HEK293 (cell line): Measurements from ENCODE around the gene ADCY1.

Source experiments
- CTCF ChIA-PET: fragments of 350-600 bp; formaldehyde crosslinking; extraction: SDS; loops from one replicate; lab custom pipeline; 2021; ENCODE audit warnings: antibody characterized with exemption; lab: Yijun Ruan, JAX
- POLR2A ChIA-PET: fragments of 300-600 bp; formaldehyde crosslinking; extraction: SDS; loops from one replicate; lab custom pipeline; 2020; ENCODE audit warnings: antibody characterized with exemption, inconsistent platforms; lab: Yijun Ruan, JAX
- H3K27ac ChIP-seq: fragments of 200-500 bp; sonication (Bioruptor generic); 2 replicates; pipeline ENCODE4 v1.5.1; 2014; ENCODE audit warnings: low read depth, low read length, control low read depth, inconsistent platforms; ENCODE audit errors: extremely low read depth
- H3K36me3 ChIP-seq, 2 experiments: fragments of 200-500 bp in 1 of 2; sonication (Bioruptor generic) in 1 of 2; 1 replicate in 1 of 2; 2 replicates in 1 of 2; pipeline ENCODE4 v1.5.1; 2014 to 2017; ENCODE audit warnings: inconsistent platforms in 2 of 2, low read length in 2 of 2; ENCODE audit not compliant: control insufficient read depth in 2 of 2, insufficient read depth in 1 of 2
- H3K4me1 ChIP-seq: fragments of 200-500 bp; sonication (Bioruptor generic); 2 replicates; pipeline ENCODE4 v1.5.1; 2014; ENCODE audit warnings: mild to moderate bottlenecking, low read length, inconsistent platforms; ENCODE audit not compliant: control insufficient read depth, insufficient read depth
- H3K4me3 ChIP-seq: 2 replicates; pipeline ENCODE4 v1.5.1; 2011; ENCODE audit warnings: low read depth, mild to moderate bottlenecking, control low read depth, low read length, moderate library complexity
- H3K9me3 ChIP-seq: fragments of 200-500 bp; sonication (Bioruptor generic); 2 replicates; pipeline ENCODE4 v1.5.1; 2014; ENCODE audit warnings: low read depth, low read length, inconsistent platforms; ENCODE audit not compliant: control insufficient read depth, insufficient read depth
- ELK4 ChIP-seq: IDR thresholded peaks from 2 replicates; pipeline ENCODE4 v1.6.1; 2011; ENCODE audit warnings: mild to moderate bottlenecking, low read depth, low read length, borderline replicate concordance
- GLIS2 ChIP-seq: fragments of 450-650 bp; formaldehyde crosslinking; IDR thresholded peaks from 2 replicates; pipeline ENCODE4 v1.5.1; 2016; ENCODE audit warnings: missing biosample characterization, missing genetic modification characterization
- PRDM2 ChIP-seq: fragments of 450-650 bp; formaldehyde crosslinking; IDR thresholded peaks from 2 replicates; pipeline ENCODE4 v1.5.1; 2016; ENCODE audit warnings: missing biosample characterization, missing genetic modification characterization, borderline replicate concordance
- SALL2 ChIP-seq: fragments of 450-650 bp; formaldehyde crosslinking; IDR thresholded peaks from 2 replicates; pipeline ENCODE4 v1.5.0; 2017; ENCODE audit warnings: missing biosample characterization, mild to moderate bottlenecking, missing genetic modification characterization, borderline replicate concordance
- WT1 ChIP-seq: fragments of 450-650 bp; formaldehyde crosslinking; IDR thresholded peaks from 2 replicates; pipeline ENCODE4 v1.5.1; 2016; ENCODE audit warnings: missing biosample characterization, missing genetic modification characterization
- ZBTB1 ChIP-seq: fragments of 450-650 bp; formaldehyde crosslinking; IDR thresholded peaks from 2 replicates; pipeline ENCODE4 v1.5.1; 2016; ENCODE audit warnings: missing biosample characterization, missing genetic modification characterization
- ZBTB49 ChIP-seq: fragments of 450-650 bp; formaldehyde crosslinking; IDR thresholded peaks from 2 replicates; pipeline ENCODE4 v1.5.1; 2016; ENCODE audit warnings: missing biosample characterization, missing genetic modification characterization, low read depth
- ZEB2 ChIP-seq: fragments of 450-650 bp; formaldehyde crosslinking; IDR thresholded peaks from 2 replicates; pipeline ENCODE4 v1.5.1; 2016; ENCODE audit warnings: missing biosample characterization, missing genetic modification characterization
- ZNF157 ChIP-seq: fragments of 450-650 bp; formaldehyde crosslinking; IDR thresholded peaks from 2 replicates; pipeline ENCODE4 v1.5.1; 2016; ENCODE audit warnings: missing biosample characterization, missing genetic modification characterization
- ZNF16 ChIP-seq: fragments of 450-650 bp; formaldehyde crosslinking; IDR thresholded peaks from 2 replicates; pipeline ENCODE4 v1.5.1; 2016; ENCODE audit warnings: low read depth, missing biosample characterization, missing genetic modification characterization
- ZNF18 ChIP-seq: fragments of 450-650 bp; formaldehyde crosslinking; IDR thresholded peaks from 2 replicates; pipeline ENCODE4 v1.5.1; 2016; ENCODE audit warnings: missing biosample characterization, missing genetic modification characterization
- ZNF24 ChIP-seq: fragments of 450-650 bp; formaldehyde crosslinking; IDR thresholded peaks from 2 replicates; pipeline ENCODE4 v1.5.1; 2016; ENCODE audit warnings: missing biosample characterization, missing genetic modification characterization
- ZNF335 ChIP-seq: fragments of 450-650 bp; formaldehyde crosslinking; conservative IDR thresholded peaks from 2 replicates; pipeline ENCODE4 v1.5.1; 2016; ENCODE audit warnings: missing biosample characterization, missing genetic modification characterization
- ZNF404 ChIP-seq: fragments of 450-650 bp; formaldehyde crosslinking; IDR thresholded peaks from 2 replicates; pipeline ENCODE4 v1.5.1; 2017; ENCODE audit warnings: missing biosample characterization, missing genetic modification characterization
- ZNF433 ChIP-seq: fragments of 450-650 bp; formaldehyde crosslinking; IDR thresholded peaks from 2 replicates; pipeline ENCODE4 v1.5.1; 2016; ENCODE audit warnings: missing biosample characterization, missing genetic modification characterization, low read depth
- ZNF473 ChIP-seq: fragments of 450-650 bp; formaldehyde crosslinking; IDR thresholded peaks from 2 replicates; pipeline ENCODE4 v1.5.1; 2017; ENCODE audit warnings: missing biosample characterization, missing genetic modification characterization
- ZNF555 ChIP-seq: fragments of 450-650 bp; formaldehyde crosslinking; conservative IDR thresholded peaks from 2 replicates; pipeline ENCODE4 v1.5.1; 2017; ENCODE audit warnings: missing biosample characterization, mild to moderate bottlenecking, missing genetic modification characterization, inconsistent platforms
- ZNF621 ChIP-seq: fragments of 450-650 bp; formaldehyde crosslinking; IDR thresholded peaks from 2 replicates; pipeline ENCODE4 v1.5.1; 2017; ENCODE audit warnings: missing biosample characterization, missing genetic modification characterization
- ZNF624 ChIP-seq: fragments of 450-650 bp; formaldehyde crosslinking; IDR thresholded peaks from 2 replicates; pipeline ENCODE4 v1.5.1; 2017; ENCODE audit warnings: missing biosample characterization, missing genetic modification characterization
- ZNF658 ChIP-seq: fragments of 450-650 bp; formaldehyde crosslinking; IDR thresholded peaks from 2 replicates; pipeline ENCODE4; 2016; ENCODE audit warnings: missing biosample characterization, missing genetic modification characterization
- TF ChIP-seq, protein P1 (sequence below): fragments of 450-650 bp; formaldehyde crosslinking; IDR thresholded peaks from 2 replicates; pipeline ENCODE4 v1.5.1; 2016; ENCODE audit warnings: missing biosample characterization, missing genetic modification characterization

ADCY1 gene

GRCh38 chr7:45711161-45711490, 137.0 kb downstream of the ADCY1 start:
- no peak for TF ChIP-seq SALL2 (tag by site-specific recombination)
- no peak for TF ChIP-seq ZNF658
- no peak for TF ChIP-seq ZNF624 (tag by site-specific recombination)
- no peak for TF ChIP-seq ZNF24 (tag by site-specific recombination)
- no peak for TF ChIP-seq ZNF157
- TF ChIP-seq ZNF473 (tag by site-specific recombination) = no peak
- TF ChIP-seq ZBTB49 (tag by site-specific recombination) = no peak
- TF ChIP-seq WT1 (tag by site-specific recombination) = no peak
- TF ChIP-seq ZNF16 = no peak
- no peak for TF ChIP-seq ZNF621 (tag by site-specific recombination)
- no peak for TF ChIP-seq PRDM2 (tag by site-specific recombination)
- ChIA-PET CTCF (interaction anchor here (0.5 kb wide), 1 partner anchor 1733 kb away, joined by 4 read pairs; no protein-coding TSS in a partner anchor), POLR2A (no interaction called here)
- Histone ChIP-seq H3K27ac (no peak overlapping the region), H3K9me3 (no peaks in the 10 kb centered on the region), H3K36me3 (peaks cover 0 to 3% of the 10 kb centered on the region in 2 experiments; a peak in 1 of 3 replicates), H3K4me1 (no peaks in the 10 kb centered on the region), H3K4me3 (no peak overlapping the region)

DNA sequence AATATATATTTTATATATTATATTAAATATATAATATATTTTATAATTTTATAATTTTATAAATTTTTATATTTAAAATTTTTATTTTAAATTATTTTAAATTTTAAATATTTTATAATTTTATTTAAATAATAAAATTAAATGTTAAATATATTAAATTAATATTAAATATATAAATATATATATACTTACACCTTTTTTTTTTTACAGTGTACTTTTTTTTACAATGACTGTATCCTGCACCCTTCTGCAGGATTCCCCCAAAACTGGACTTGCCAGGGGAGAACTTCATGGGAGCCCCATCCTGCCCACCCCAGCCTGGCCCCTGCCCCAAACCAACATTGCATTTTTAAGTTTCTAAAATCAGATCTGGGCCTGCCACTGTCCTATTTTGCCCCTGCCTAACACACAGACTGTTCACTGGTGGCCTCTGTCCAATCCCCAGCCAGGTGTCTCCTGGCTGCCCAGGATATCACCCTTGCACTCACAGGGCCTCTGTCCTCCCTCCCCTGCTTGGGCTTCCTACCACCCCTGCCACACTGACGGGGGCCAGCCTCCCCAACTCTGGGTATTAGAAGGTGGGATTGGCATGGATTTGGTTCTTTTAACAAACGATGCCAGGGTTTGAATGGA, 138.0 kb downstream of the ADCY1 start:
- no peak overlapping the region for H3K27ac ChIP-seq
- POLR2A ChIA-PET = no interaction called here
- no peaks in the 10 kb centered on the region for H3K9me3 ChIP-seq
- peaks cover 0 to 3% of the 10 kb centered on the region in 2 experiments; a peak in 1 of 3 replicates for H3K36me3 ChIP-seq
- H3K4me1 ChIP-seq = no peaks in the 10 kb centered on the region
- CTCF ChIA-PET = no interaction called here
- H3K4me3 ChIP-seq = no peak overlapping the region
- TF ChIP-seq ZNF624 (tag by site-specific recombination) (no peak), ZNF18 (tag by site-specific recombination) (no peak), ZBTB1 (tag by site-specific recombination) (no peak), ZEB2 (tag by site-specific recombination) (no peak), ELK4 (no peak), GLIS2 (tag by site-specific recombination) (no peak), ZNF555 (tag by site-specific recombination) (no peak), ZNF335 (tag by site-specific recombination) (no peak), WT1 (tag by site-specific recombination) (no peak), ZNF433 (no peak), ZNF404 (tag by site-specific recombination) (no peak)
- TF ChIP-seq, protein P1, sequence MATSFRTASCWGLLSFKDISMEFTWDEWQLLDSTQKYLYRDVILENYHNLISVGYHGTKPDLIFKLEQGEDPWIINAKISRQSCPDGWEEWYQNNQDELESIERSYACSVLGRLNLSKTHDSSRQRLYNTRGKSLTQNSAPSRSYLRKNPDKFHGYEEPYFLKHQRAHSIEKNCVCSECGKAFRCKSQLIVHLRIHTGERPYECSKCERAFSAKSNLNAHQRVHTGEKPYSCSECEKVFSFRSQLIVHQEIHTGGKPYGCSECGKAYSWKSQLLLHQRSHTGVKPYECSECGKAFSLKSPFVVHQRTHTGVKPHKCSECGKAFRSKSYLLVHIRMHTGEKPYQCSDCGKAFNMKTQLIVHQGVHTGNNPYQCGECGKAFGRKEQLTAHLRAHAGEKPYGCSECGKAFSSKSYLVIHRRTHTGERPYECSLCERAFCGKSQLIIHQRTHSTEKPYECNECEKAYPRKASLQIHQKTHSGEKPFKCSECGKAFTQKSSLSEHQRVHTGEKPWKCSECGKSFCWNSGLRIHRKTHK (tag by site-specific recombination) = no peak
